DMS153 treated with DMSO at 0.1 percent for 48 hours (cell line): ENCODE measurements around the gene TMEM63A.

Experiments
- DNase-seq: peaks from one replicate; lab custom pipeline; 2025; ENCODE audit not compliant: unreplicated experiment; lab: John Stamatoyannopoulos, UW

TMEM63A gene

GRCh38 chr1:225868631-225869330 lies 13.4 kb downstream of the TMEM63A start:
- peak; percentile 65 for DNase-seq

- DNase-seq = no peak
These were observed 15.2 kb downstream of the TMEM63A start for GRCh38 chr1:225866981-225867380.

GRCh38 chr1:225866061-225866837 lies 15.9 kb downstream of the TMEM63A start:
- DNase-seq = no peak

GRCh38 chr1:225865514-225865913 lies 16.7 kb downstream of the TMEM63A start:
- no peak for DNase-seq

GRCh38 chr1:225863167-225863566 lies 19.0 kb downstream of the TMEM63A start:
- no peak for DNase-seq

- no peak for DNase-seq
These were observed 19.6 kb downstream of the TMEM63A start for GRCh38 chr1:225862581-225862950.

- DNase-seq = no peak
These were observed 20.2 kb downstream of the TMEM63A start for GRCh38 chr1:225861834-225862580.

GRCh38 chr1:225860876-225861441 lies 21.2 kb downstream of the TMEM63A start:
- DNase-seq = no peak

- DNase-seq = no peak
These were observed 22.1 kb downstream of the TMEM63A start for GRCh38 chr1:225860107-225860506.

- no peak for DNase-seq
These were observed 23.0 kb downstream of the TMEM63A start for GRCh38 chr1:225859151-225859550.

- DNase-seq = no peak
These were observed 24.9 kb downstream of the TMEM63A start for GRCh38 chr1:225857256-225857655.

- no peak for DNase-seq
These were observed 26.5 kb downstream of the TMEM63A start for GRCh38 chr1:225855503-225856300.

- DNase-seq = no peak
These were observed 28.7 kb downstream of the TMEM63A start for GRCh38 chr1:225853441-225853840.

GRCh38 chr1:225852413-225853124 lies 29.6 kb downstream of the TMEM63A start:
- no peak for DNase-seq

GRCh38 chr1:225851805-225852204 lies 30.4 kb downstream of the TMEM63A start:
- no peak for DNase-seq

GRCh38 chr1:225850370-225850769 lies 31.8 kb downstream of the TMEM63A start:
- no peak for DNase-seq

GRCh38 chr1:225849925-225850324 lies 32.3 kb downstream of the TMEM63A start:
- DNase-seq = no peak

GRCh38 chr1:225848030-225848955 lies 33.9 kb downstream of the TMEM63A start:
- DNase-seq = peak; percentile 69

- DNase-seq = peak; percentile 92
These were observed 34.6 kb downstream of the TMEM63A start for GRCh38 chr1:225847610-225848009.
